ENCODE data around the gene MIA2. TPM values are rescaled to one million over a fixed set of nuclear protein-coding genes. Genes with fewer than 3 reads are reported as not detected.
"Not testable (repeated sequence)": the region's sequence is repeated elsewhere in the genome, so short reads cannot be mapped to it uniquely, and the experiment has no call there.

The MIA2 gene
- total RNA-seq, 4 donors from 2014 or later = 54.1 to 83.0 (median 71.4) TPM

GRCh38 chr14:39360316-39360715 lies 126.6 kb downstream of the MIA2 start:
- intact Hi-C loops (cut with DNase I; ENCODE audit: low total_unique reads) = no loop called here
- H3K4me3 ChIP-seq = no peak overlapping the region
- no peaks in the 10 kb centered on the region for H3K27me3 ChIP-seq
- H3K9me3 ChIP-seq = peaks cover 5 to 14% of the 10 kb centered on the region in 2 donors
- in situ Hi-C loops (cut with MboI; ENCODE audit: low pct_ligation_motif_present in 1 of 4, low pct_unique_long_range_greater_than_20kb in 1 of 4, low sequenced_read_pairs in 3 of 4) = no loop called here
- DNase-seq = no peak
- TF ChIP-seq POLR2AphosphoS5 (IDR thresholded peaks at IDR 0.05) (no peak), EP300 (IDR thresholded peaks at IDR 0.05; ENCODE audit: low read depth) (no peak), POLR2A (IDR thresholded peaks at IDR 0.05) (no peak)
- TF ChIP-seq, protein P1, sequence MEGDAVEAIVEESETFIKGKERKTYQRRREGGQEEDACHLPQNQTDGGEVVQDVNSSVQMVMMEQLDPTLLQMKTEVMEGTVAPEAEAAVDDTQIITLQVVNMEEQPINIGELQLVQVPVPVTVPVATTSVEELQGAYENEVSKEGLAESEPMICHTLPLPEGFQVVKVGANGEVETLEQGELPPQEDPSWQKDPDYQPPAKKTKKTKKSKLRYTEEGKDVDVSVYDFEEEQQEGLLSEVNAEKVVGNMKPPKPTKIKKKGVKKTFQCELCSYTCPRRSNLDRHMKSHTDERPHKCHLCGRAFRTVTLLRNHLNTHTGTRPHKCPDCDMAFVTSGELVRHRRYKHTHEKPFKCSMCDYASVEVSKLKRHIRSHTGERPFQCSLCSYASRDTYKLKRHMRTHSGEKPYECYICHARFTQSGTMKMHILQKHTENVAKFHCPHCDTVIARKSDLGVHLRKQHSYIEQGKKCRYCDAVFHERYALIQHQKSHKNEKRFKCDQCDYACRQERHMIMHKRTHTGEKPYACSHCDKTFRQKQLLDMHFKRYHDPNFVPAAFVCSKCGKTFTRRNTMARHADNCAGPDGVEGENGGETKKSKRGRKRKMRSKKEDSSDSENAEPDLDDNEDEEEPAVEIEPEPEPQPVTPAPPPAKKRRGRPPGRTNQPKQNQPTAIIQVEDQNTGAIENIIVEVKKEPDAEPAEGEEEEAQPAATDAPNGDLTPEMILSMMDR (IDR thresholded peaks at IDR 0.05) = no peak
- H3K36me3 ChIP-seq = peaks cover 0 to 5% (median 0%) of the 10 kb centered on the region in 4 donors
- H3K27ac ChIP-seq = no peak overlapping the region
- no peaks in the 10 kb centered on the region for H3K4me1 ChIP-seq

DNA sequence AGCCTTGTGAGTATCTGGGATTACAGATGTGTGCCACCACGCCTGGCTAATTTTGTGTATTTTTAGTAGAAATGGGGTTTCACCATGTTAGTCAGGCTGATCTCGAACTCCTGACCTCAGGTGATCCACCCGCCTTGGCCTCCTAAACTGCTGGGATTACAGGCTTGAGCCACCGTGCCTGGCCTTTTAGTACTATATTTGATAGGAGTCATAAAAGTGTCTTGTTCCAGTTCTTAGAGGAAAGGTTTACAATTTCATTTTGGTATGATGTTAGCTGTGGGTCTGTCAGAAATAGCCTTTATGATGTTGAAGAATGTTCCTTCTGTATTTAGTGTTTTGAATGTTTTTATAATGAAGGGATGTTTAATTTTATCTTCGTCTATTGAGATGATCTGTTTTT lies 127.8 kb downstream of the MIA2 start:
- peaks cover 5 to 14% of the 10 kb centered on the region in 2 donors for H3K9me3 ChIP-seq
- H3K36me3 ChIP-seq; H3K4me1 ChIP-seq; H3K27me3 ChIP-seq; H3K4me3 ChIP-seq; intact Hi-C loops (cut with DNase I; ENCODE audit: low total_unique reads); in situ Hi-C loops (cut with MboI; ENCODE audit: low pct_ligation_motif_present in 1 of 4, low pct_unique_long_range_greater_than_20kb in 1 of 4, low sequenced_read_pairs in 3 of 4); DNase-seq; H3K27ac ChIP-seq: not testable (repeated sequence)
- WGBS, 2 donors (ENCODE audit: low coverage in 1 of 2) = 80 to 87% methylated on average over 5 of the region's 5 CpGs

- TF ChIP-seq POLR2AphosphoS5 (IDR thresholded peaks at IDR 0.05) = no peak
- no peak for TF ChIP-seq POLR2A (IDR thresholded peaks at IDR 0.05)
- TF ChIP-seq, protein P1 (IDR thresholded peaks at IDR 0.05) = no peak
- no peak for TF ChIP-seq EP300 (IDR thresholded peaks at IDR 0.05; ENCODE audit: low read depth)
- intact Hi-C loops (cut with DNase I; ENCODE audit: low total_unique reads) = no loop called here
- H3K27me3 ChIP-seq = no peaks in the 10 kb centered on the region
- no peak overlapping the region for H3K27ac ChIP-seq
- H3K4me3 ChIP-seq = no peak overlapping the region
- peaks cover 0 to 5% (median 0%) of the 10 kb centered on the region in 4 donors for H3K36me3 ChIP-seq
- in situ Hi-C loops (cut with MboI; ENCODE audit: low pct_ligation_motif_present in 1 of 4, low pct_unique_long_range_greater_than_20kb in 1 of 4, low sequenced_read_pairs in 3 of 4) = no loop called here
- peaks cover 5 to 14% of the 10 kb centered on the region in 2 donors for H3K9me3 ChIP-seq
- 92 to 94% methylated on average over 1 of the region's 1 CpG for WGBS, 2 donors (ENCODE audit: low coverage in 1 of 2)
- H3K4me1 ChIP-seq = no peaks in the 10 kb centered on the region
- DNase-seq = no peak
Measured at GRCh38 chr14:39364509-39364908, 130.8 kb downstream of the MIA2 start.

- intact Hi-C loops (cut with DNase I; ENCODE audit: low total_unique reads) (no loop called here), in situ Hi-C loops (cut with MboI; ENCODE audit: low pct_ligation_motif_present in 1 of 4, low pct_unique_long_range_greater_than_20kb in 1 of 4, low sequenced_read_pairs in 3 of 4) (no loop called here)
- no peak for DNase-seq
- Histone ChIP-seq H3K9me3 (peaks cover 5 to 14% of the 10 kb centered on the region in 2 donors), H3K4me1 (no peaks in the 10 kb centered on the region), H3K27me3 (no peaks in the 10 kb centered on the region), H3K4me3 (no peak overlapping the region), H3K36me3 (peaks cover 0 to 5% (median 0%) of the 10 kb centered on the region in 4 donors), H3K27ac (no peak overlapping the region)
- 96% methylated on average over 1 of the region's 1 CpG; no CpG with 5 or more reads in 1 of the 2 donors for WGBS, 2 donors (ENCODE audit: low coverage in 1 of 2)
- TF ChIP-seq, protein P1 (IDR thresholded peaks at IDR 0.05) = no peak
- no peak for TF ChIP-seq POLR2AphosphoS5 (IDR thresholded peaks at IDR 0.05)
- no peak for TF ChIP-seq POLR2A (IDR thresholded peaks at IDR 0.05)
- TF ChIP-seq EP300 (IDR thresholded peaks at IDR 0.05; ENCODE audit: low read depth) = no peak
Measured at GRCh38 chr14:39365354-39365753, 131.6 kb downstream of the MIA2 start.

Measured in transverse colon (tissue), 4 donors.